Glomerular visceral epithelial cell (primary cell): Measurements from ENCODE around the gene SELENOW.
"Not testable (repeated sequence)": the region's sequence is repeated elsewhere in the genome, so short reads cannot be mapped to it uniquely, and the experiment has no call there.

Experiments
- DNase-seq: peaks from one replicate; pipeline ENCODE4 v3.0.0-alpha.2; 2016; ENCODE audit errors: extremely low spot score

Gene SELENOW

GRCh38 chr19:47756953-47757608 is 21.4 kb upstream of the SELENOW start:
- no peak for DNase-seq

- no peak for DNase-seq
Observed at GRCh38 chr19:47757617-47758442, 20.7 kb upstream of the SELENOW start.

GRCh38 chr19:47758443-47758804 is 20.1 kb upstream of the SELENOW start:
- no peak for DNase-seq

- DNase-seq, result no peak
Observed at GRCh38 chr19:47760632-47760999, 17.9 kb upstream of the SELENOW start.

GRCh38 chr19:47761566-47761965 is 16.9 kb upstream of the SELENOW start:
- DNase-seq, result no peak

- no peak for DNase-seq
Observed at GRCh38 chr19:47762151-47762550, 16.4 kb upstream of the SELENOW start.

- DNase-seq, result no peak
Observed at GRCh38 chr19:47762615-47763308, 15.7 kb upstream of the SELENOW start.

GRCh38 chr19:47764705-47765104 is 13.8 kb upstream of the SELENOW start:
- not testable (repeated sequence) for DNase-seq

GRCh38 chr19:47765523-47766358 is 12.8 kb upstream of the SELENOW start:
- DNase-seq, result peak; percentile 57

GRCh38 chr19:47766359-47766620 is 12.2 kb upstream of the SELENOW start:
- DNase-seq, result no peak

GRCh38 chr19:47766670-47767069 is 11.8 kb upstream of the SELENOW start:
- DNase-seq, result no peak

GRCh38 chr19:47767349-47767748 is 11.2 kb upstream of the SELENOW start:
- no peak for DNase-seq

GRCh38 chr19:47768604-47769003 is 9.9 kb upstream of the SELENOW start:
- DNase-seq, result no peak

- no peak for DNase-seq
Observed at GRCh38 chr19:47769534-47769933, 9.0 kb upstream of the SELENOW start.

GRCh38 chr19:47771291-47771690 is 7.2 kb upstream of the SELENOW start:
- not testable (repeated sequence) for DNase-seq

- DNase-seq, result no peak
Observed at GRCh38 chr19:47776568-47776967, 1.9 kb upstream of the SELENOW start.

GRCh38 chr19:47777245-47778048 is 1.1 kb upstream of the SELENOW start:
- not testable (repeated sequence) for DNase-seq

GRCh38 chr19:47778954-47779351 is 450 bp downstream of the SELENOW start:
- DNase-seq, result no peak

- no peak for DNase-seq
Observed at GRCh38 chr19:47779524-47780214, 1.2 kb downstream of the SELENOW start.

GRCh38 chr19:47780215-47780551 is 1.7 kb downstream of the SELENOW start:
- DNase-seq, result no peak
